ENCODE data around the gene CTTNBP2NL. TPM values are rescaled to one million over a fixed set of nuclear protein-coding genes. Genes with fewer than 3 reads are reported as not detected.
"Not testable (repeated sequence)": the region's sequence is repeated elsewhere in the genome, so short reads cannot be mapped to it uniquely, and the experiment has no call there.

Gene CTTNBP2NL
- total RNA-seq, 1 donor, result 32.2 TPM

- Histone ChIP-seq H3K36me3 (ENCODE audit: insufficient read depth, low read length) (no peaks in the 10 kb centered on the region), H3K4me1 (ENCODE audit: insufficient read depth, low read length) (peaks cover 36% of the 10 kb centered on the region), H3K4me3 (ENCODE audit: insufficient read depth, low read length) (no peak overlapping the region), H4K20me1 (ENCODE audit: insufficient read depth, low read length) (no peaks in the 10 kb centered on the region), H3K4me2 (ENCODE audit: insufficient read depth, low read length) (no peak overlapping the region), H3K27me3 (ENCODE audit: insufficient read depth, low read length) (no peaks in the 10 kb centered on the region), H3K9me3 (ENCODE audit: low read depth, low read length) (no peaks in the 10 kb centered on the region), H3K79me2 (ENCODE audit: insufficient read depth, low read length) (peaks cover 2% of the 10 kb centered on the region), H3K27ac (ENCODE audit: low read depth, low read length) (no peak overlapping the region), H2AFZ (ENCODE audit: low read length) (no peak overlapping the region)
- no peak for DNase-seq (ENCODE audit: insufficient read length, low spot score, missing footprints)
- no peak for TF ChIP-seq CTCF (IDR thresholded peaks at IDR 0.05; ENCODE audit: extremely low read depth, low read depth, low read length)
Measured at GRCh38 chr1:112464501-112464900, 68.5 kb downstream of the CTTNBP2NL start.

DNA sequence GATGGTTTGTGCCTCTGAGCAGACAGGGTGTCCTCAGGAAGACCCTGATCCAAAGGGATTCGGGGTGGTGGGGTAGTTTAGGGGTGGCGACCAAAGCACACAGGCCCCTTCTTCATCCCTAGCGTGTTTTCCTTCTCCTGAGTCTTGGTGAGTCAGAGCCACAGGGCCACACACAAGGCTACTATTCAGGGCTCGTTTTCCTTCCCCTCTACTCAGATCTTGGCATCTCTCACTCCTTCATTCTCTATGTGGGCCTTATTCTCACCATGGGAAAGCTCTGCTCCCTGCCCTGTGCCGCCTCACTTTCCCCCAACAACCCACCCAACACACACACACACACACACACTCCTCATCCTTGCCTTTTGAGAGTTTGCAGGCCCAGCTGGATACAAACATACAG is 69.1 kb downstream of the CTTNBP2NL start:
- no peak for TF ChIP-seq CTCF (IDR thresholded peaks at IDR 0.05; ENCODE audit: extremely low read depth, low read depth, low read length)
- H3K4me2 ChIP-seq (ENCODE audit: insufficient read depth, low read length), result peak overlapping the region; percentile 86
- H3K27ac ChIP-seq (ENCODE audit: low read depth, low read length), result peak overlapping the region; percentile 87

GRCh38 chr1:112466078-112466660 is 70.2 kb downstream of the CTTNBP2NL start:
- Histone ChIP-seq H3K4me3 (ENCODE audit: insufficient read depth, low read length) (peak overlapping the region; percentile 72), H4K20me1 (ENCODE audit: insufficient read depth, low read length) (no peaks in the 10 kb centered on the region), H3K79me2 (ENCODE audit: insufficient read depth, low read length) (no peaks in the 10 kb centered on the region), H3K4me1 (ENCODE audit: insufficient read depth, low read length) (peaks cover 22% of the 10 kb centered on the region), H3K27ac (ENCODE audit: low read depth, low read length) (peak overlapping the region; percentile 87), H3K4me2 (ENCODE audit: insufficient read depth, low read length) (peak overlapping the region; percentile 86), H3K27me3 (ENCODE audit: insufficient read depth, low read length) (no peaks in the 10 kb centered on the region), H3K36me3 (ENCODE audit: insufficient read depth, low read length) (no peaks in the 10 kb centered on the region), H3K9me3 (ENCODE audit: low read depth, low read length) (no peaks in the 10 kb centered on the region), H2AFZ (ENCODE audit: low read length) (peak overlapping the region; percentile 81)
- peak; percentile 75 for TF ChIP-seq CTCF (IDR thresholded peaks at IDR 0.05; ENCODE audit: extremely low read depth, low read depth, low read length)
- DNase-seq (ENCODE audit: insufficient read length, low spot score, missing footprints), result peak; percentile 93

More for the DNA sequence above, 69.1 kb downstream of the CTTNBP2NL start:
- Histone ChIP-seq H4K20me1 (ENCODE audit: insufficient read depth, low read length) (no peaks in the 10 kb centered on the region), H3K79me2 (ENCODE audit: insufficient read depth, low read length) (no peaks in the 10 kb centered on the region), H3K4me3 (ENCODE audit: insufficient read depth, low read length) (no peak overlapping the region), H3K9me3 (ENCODE audit: low read depth, low read length) (no peaks in the 10 kb centered on the region), H3K36me3 (ENCODE audit: insufficient read depth, low read length) (no peaks in the 10 kb centered on the region), H3K27me3 (ENCODE audit: insufficient read depth, low read length) (no peaks in the 10 kb centered on the region), H2AFZ (ENCODE audit: low read length) (no peak overlapping the region), H3K4me1 (ENCODE audit: insufficient read depth, low read length) (peaks cover 32% of the 10 kb centered on the region)
- peak; percentile 83 for DNase-seq (ENCODE audit: insufficient read length, low spot score, missing footprints)

- H3K79me2 ChIP-seq (ENCODE audit: insufficient read depth, low read length); H3K4me3 ChIP-seq (ENCODE audit: insufficient read depth, low read length); H3K4me2 ChIP-seq (ENCODE audit: insufficient read depth, low read length); DNase-seq (ENCODE audit: insufficient read length, low spot score, missing footprints); H3K4me1 ChIP-seq (ENCODE audit: insufficient read depth, low read length); H3K9me3 ChIP-seq (ENCODE audit: low read depth, low read length); H3K36me3 ChIP-seq (ENCODE audit: insufficient read depth, low read length); H3K27me3 ChIP-seq (ENCODE audit: insufficient read depth, low read length); H3K27ac ChIP-seq (ENCODE audit: low read depth, low read length); H2AFZ ChIP-seq (ENCODE audit: low read length); H4K20me1 ChIP-seq (ENCODE audit: insufficient read depth, low read length): not testable (repeated sequence)
Measured at GRCh38 chr1:112470324-112470723, 74.3 kb downstream of the CTTNBP2NL start.
